Measurements from ENCODE around the gene ALX4. TPM values are rescaled to one million over a fixed set of nuclear protein-coding genes. Genes with fewer than 3 reads are reported as not detected.

ALX4 gene
- total RNA-seq, 4 donors from 2014 or later, result 0.21 to 1.1 (median 0.34) TPM; not detected in 1

- Histone ChIP-seq H3K4me3 (no peak overlapping the region), H3K27me3 (peaks cover 8% of the 10 kb centered on the region), H3K36me3 (no peaks in the 10 kb centered on the region), H3K27ac (no peak overlapping the region), H3K4me1 (no peaks in the 10 kb centered on the region), H3K9me3 (no peaks in the 10 kb centered on the region)
- TF ChIP-seq POLR2A (IDR thresholded peaks at IDR 0.05) (no peak), EP300 (IDR thresholded peaks at IDR 0.05) (no peak), POLR2AphosphoS5 (IDR thresholded peaks at IDR 0.05) (no peak), CTCF (IDR thresholded peaks at IDR 0.05) (no peak)
- WGBS, result 86% methylated on average over 6 of the region's 6 CpGs
- DNase-seq (ENCODE audit: low spot score in 2 of 2), result no peak
Measured at GRCh38 chr11:44346983-44347382, 37.0 kb upstream of the ALX4 start.

GRCh38 chr11:44345781-44346180, 35.8 kb upstream of the ALX4 start:
- Histone ChIP-seq H3K4me3 (no peak overlapping the region), H3K36me3 (no peaks in the 10 kb centered on the region), H3K27ac (no peak overlapping the region), H3K27me3 (peaks cover 8% of the 10 kb centered on the region), H3K4me1 (no peaks in the 10 kb centered on the region), H3K9me3 (no peaks in the 10 kb centered on the region)
- no peak for DNase-seq (ENCODE audit: low spot score in 2 of 2)
- TF ChIP-seq POLR2A (IDR thresholded peaks at IDR 0.05) (no peak), EP300 (IDR thresholded peaks at IDR 0.05) (no peak), POLR2AphosphoS5 (IDR thresholded peaks at IDR 0.05) (no peak), CTCF (IDR thresholded peaks at IDR 0.05) (no peak)
- 96% methylated on average over 3 of the region's 3 CpGs for WGBS

GRCh38 chr11:44344921-44345320, 35.0 kb upstream of the ALX4 start:
- DNase-seq (ENCODE audit: low spot score in 2 of 2), result no peak
- WGBS, result 48% methylated on average over 5 of the region's 5 CpGs
- H3K27me3 ChIP-seq, result peaks cover 10% of the 10 kb centered on the region
- H3K9me3 ChIP-seq, result no peaks in the 10 kb centered on the region
- no peak for TF ChIP-seq CTCF (IDR thresholded peaks at IDR 0.05)
- TF ChIP-seq POLR2AphosphoS5 (IDR thresholded peaks at IDR 0.05), result no peak
- TF ChIP-seq POLR2A (IDR thresholded peaks at IDR 0.05), result no peak
- no peak for TF ChIP-seq EP300 (IDR thresholded peaks at IDR 0.05)
- H3K27ac ChIP-seq, result no peak overlapping the region
- H3K36me3 ChIP-seq, result no peaks in the 10 kb centered on the region
- H3K4me3 ChIP-seq, result no peak overlapping the region
- no peaks in the 10 kb centered on the region for H3K4me1 ChIP-seq

- Histone ChIP-seq H3K36me3 (no peaks in the 10 kb centered on the region), H3K4me1 (no peaks in the 10 kb centered on the region), H3K4me3 (no peak overlapping the region), H3K27ac (no peak overlapping the region), H3K27me3 (peaks cover 15% of the 10 kb centered on the region), H3K9me3 (no peaks in the 10 kb centered on the region)
- no peak for DNase-seq (ENCODE audit: low spot score in 2 of 2)
- TF ChIP-seq POLR2AphosphoS5 (IDR thresholded peaks at IDR 0.05) (no peak), CTCF (IDR thresholded peaks at IDR 0.05) (no peak), EP300 (IDR thresholded peaks at IDR 0.05) (no peak), POLR2A (IDR thresholded peaks at IDR 0.05) (no peak)
- WGBS, result 72% methylated on average over 7 of the region's 7 CpGs
Measured at GRCh38 chr11:44344423-44344820, 34.5 kb upstream of the ALX4 start.

- Histone ChIP-seq H3K27me3 (peaks cover 20% of the 10 kb centered on the region), H3K9me3 (no peaks in the 10 kb centered on the region), H3K27ac (no peak overlapping the region), H3K4me1 (no peaks in the 10 kb centered on the region), H3K4me3 (no peak overlapping the region), H3K36me3 (no peaks in the 10 kb centered on the region)
- WGBS, result 66% methylated on average over 5 of the region's 5 CpGs
- no peak for TF ChIP-seq CTCF (IDR thresholded peaks at IDR 0.05)
- TF ChIP-seq POLR2A (IDR thresholded peaks at IDR 0.05), result no peak
- TF ChIP-seq EP300 (IDR thresholded peaks at IDR 0.05), result no peak
- TF ChIP-seq POLR2AphosphoS5 (IDR thresholded peaks at IDR 0.05), result no peak
- no peak for DNase-seq (ENCODE audit: low spot score in 2 of 2)
Measured at GRCh38 chr11:44343778-44344422, 34.0 kb upstream of the ALX4 start.

All from suprapubic skin (tissue), 4 donors.